ES-I3 (cell line): Measurements from ENCODE around the gene ARHGAP24.

Experiments used
- H3K36me3 ChIP-seq: 2 replicates; pipeline ENCODE4 v1.6.1; 2013; ENCODE audit warnings: mild to moderate bottlenecking, low read length, control low read depth, moderate library complexity; ENCODE audit not compliant: insufficient read depth
- H3K4me1 ChIP-seq: 2 replicates; pipeline ENCODE4 v1.6.1; 2013; ENCODE audit warnings: mild to moderate bottlenecking, control low read depth, low read length; ENCODE audit not compliant: insufficient read depth
- H3K9ac ChIP-seq: 2 replicates; pipeline ENCODE4 v1.6.1; 2013; ENCODE audit warnings: low read depth, mild to moderate bottlenecking, low read length, moderate library complexity
- H3K9me3 ChIP-seq: 2 replicates; pipeline ENCODE4 v1.6.1; 2013; ENCODE audit warnings: mild to moderate bottlenecking, low read length, moderate library complexity; ENCODE audit not compliant: control insufficient read depth, insufficient read depth

ARHGAP24 gene

GRCh38 chr4:85565761-85566480 is 91.0 kb downstream of the ARHGAP24 start:
- Histone ChIP-seq H3K9me3 (0 out of 2 replicates have a peak, but pooled peaks cover 2% of the 10 kb centered on the region), H3K9ac (no peak overlapping the region)

GRCh38 chr4:85569730-85570299 is 94.9 kb downstream of the ARHGAP24 start:
- Histone ChIP-seq H3K36me3 (no peaks in the 10 kb centered on the region), H3K9ac (no peak overlapping the region), H3K9me3 (no peaks in the 10 kb centered on the region), H3K4me1 (no peaks in the 10 kb centered on the region)

More at GRCh38 chr4:85565761-85566480, 91.0 kb downstream of the ARHGAP24 start:
- H3K4me1 ChIP-seq = no peaks in the 10 kb centered on the region
- no peaks in the 10 kb centered on the region for H3K36me3 ChIP-seq

- Histone ChIP-seq H3K36me3 (no peaks in the 10 kb centered on the region), H3K9me3 (no peaks in the 10 kb centered on the region), H3K4me1 (no peaks in the 10 kb centered on the region), H3K9ac (no peak overlapping the region)
These were observed 95.4 kb downstream of the ARHGAP24 start for GRCh38 chr4:85570388-85570787.

- Histone ChIP-seq H3K9me3 (no peaks in the 10 kb centered on the region), H3K36me3 (no peaks in the 10 kb centered on the region), H3K9ac (no peak overlapping the region), H3K4me1 (no peaks in the 10 kb centered on the region)
These were observed 96.1 kb downstream of the ARHGAP24 start for GRCh38 chr4:85571008-85571407.

- Histone ChIP-seq H3K36me3 (no peaks in the 10 kb centered on the region), H3K9me3 (no peaks in the 10 kb centered on the region), H3K4me1 (no peaks in the 10 kb centered on the region), H3K9ac (no peak overlapping the region)
These were observed 98.3 kb downstream of the ARHGAP24 start for GRCh38 chr4:85573270-85573669.

- no peaks in the 10 kb centered on the region for H3K9me3 ChIP-seq
- H3K36me3 ChIP-seq = no peaks in the 10 kb centered on the region
- no peak overlapping the region for H3K9ac ChIP-seq
- no peaks in the 10 kb centered on the region for H3K4me1 ChIP-seq
These were observed 102.4 kb downstream of the ARHGAP24 start for GRCh38 chr4:85577307-85577706.

GRCh38 chr4:85579942-85580341 is 105.0 kb downstream of the ARHGAP24 start:
- no peaks in the 10 kb centered on the region for H3K36me3 ChIP-seq
- H3K4me1 ChIP-seq = no peaks in the 10 kb centered on the region
- H3K9ac ChIP-seq = no peak overlapping the region
- no peaks in the 10 kb centered on the region for H3K9me3 ChIP-seq

- Histone ChIP-seq H3K9ac (no peak overlapping the region), H3K4me1 (no peaks in the 10 kb centered on the region), H3K36me3 (no peaks in the 10 kb centered on the region), H3K9me3 (no peaks in the 10 kb centered on the region)
These were observed 105.5 kb downstream of the ARHGAP24 start for GRCh38 chr4:85580489-85580888.

GRCh38 chr4:85587952-85588351 is 113.0 kb downstream of the ARHGAP24 start:
- Histone ChIP-seq H3K9me3 (no peaks in the 10 kb centered on the region), H3K4me1 (no peaks in the 10 kb centered on the region; the same call in 1 of the 2 replicates), H3K36me3 (no peaks in the 10 kb centered on the region), H3K9ac (no peak overlapping the region)

GRCh38 chr4:85591406-85592098 is 116.6 kb downstream of the ARHGAP24 start:
- no peaks in the 10 kb centered on the region; the same call in 1 of the 2 replicates for H3K4me1 ChIP-seq
- H3K9ac ChIP-seq = no peak overlapping the region
- no peaks in the 10 kb centered on the region for H3K9me3 ChIP-seq
- H3K36me3 ChIP-seq = no peaks in the 10 kb centered on the region

GRCh38 chr4:85595098-85595775 is 120.3 kb downstream of the ARHGAP24 start:
- Histone ChIP-seq H3K9ac (no peak overlapping the region), H3K4me1 (no peaks in the 10 kb centered on the region), H3K36me3 (no peaks in the 10 kb centered on the region), H3K9me3 (no peaks in the 10 kb centered on the region)

GRCh38 chr4:85595796-85596559 is 121.0 kb downstream of the ARHGAP24 start:
- H3K9ac ChIP-seq = no peak overlapping the region
- H3K9me3 ChIP-seq = no peaks in the 10 kb centered on the region
- H3K4me1 ChIP-seq = no peaks in the 10 kb centered on the region
- H3K36me3 ChIP-seq = no peaks in the 10 kb centered on the region

- Histone ChIP-seq H3K9me3 (no peaks in the 10 kb centered on the region), H3K9ac (no peak overlapping the region), H3K4me1 (no peaks in the 10 kb centered on the region), H3K36me3 (no peaks in the 10 kb centered on the region)
These were observed 124.0 kb downstream of the ARHGAP24 start for GRCh38 chr4:85598936-85599335.

GRCh38 chr4:85600501-85600900 is 125.6 kb downstream of the ARHGAP24 start:
- H3K9me3 ChIP-seq = no peaks in the 10 kb centered on the region
- no peaks in the 10 kb centered on the region for H3K36me3 ChIP-seq
- H3K4me1 ChIP-seq = no peaks in the 10 kb centered on the region

More at GRCh38 chr4:85600501-85600900, 125.6 kb downstream of the ARHGAP24 start:
- no peak overlapping the region for H3K9ac ChIP-seq
